ENCODE results near the gene SLC7A9. TPM values are rescaled to one million over a fixed set of nuclear protein-coding genes. Genes with fewer than 3 reads are reported as not detected.

Gene SLC7A9
- total RNA-seq, 2 experiments from 2014 or later = not detected

- Histone ChIP-seq H3K4me2 (ENCODE audit: low read length) (no peak overlapping the region), H4K20me1 (ENCODE audit: insufficient read depth, low read length) (no peaks in the 10 kb centered on the region), H3K4me3 (ENCODE audit: low read depth, low read length, poor library complexity, severe bottlenecking) (no peak overlapping the region), H3K9me3 (ENCODE audit: low read length) (no peaks in the 10 kb centered on the region), H3K79me2 (ENCODE audit: insufficient read depth, low read depth, low read length) (no peaks in the 10 kb centered on the region), H3K27ac (ENCODE audit: low read depth, low read length, poor library complexity, severe bottlenecking) (no peak overlapping the region), H3K4me1 (ENCODE audit: insufficient read depth, low read length, poor library complexity, severe bottlenecking) (no peaks in the 10 kb centered on the region), H3K36me3 (ENCODE audit: insufficient read depth, low read length) (no peaks in the 10 kb centered on the region), H3K9me2 (ENCODE audit: insufficient read depth, low read length) (no peaks in the 10 kb centered on the region), H2AFZ (ENCODE audit: low read length) (no peak overlapping the region)
- no TSS peak for BruUV-seq (replicated peaks)
- intact Hi-C loops (cut with micrococcal nuclease; ENCODE audit: unreplicated experiment) = no loop called here
- ChIA-PET CTCF (ENCODE audit: unreplicated experiment) (no interaction called here), POLR2A (no interaction called here)
- TF ChIP-seq EZH2phosphoT487 (IDR thresholded peaks at IDR 0.05; ENCODE audit: borderline replicate concordance, low read depth, low read length) (no peak), CTCF (conservative IDR thresholded peaks at IDR 0.05; ENCODE audit: low read length) (no peak)
- no peak for DNase-seq (ENCODE audit: low spot score)
These were observed 45.3 kb downstream of the SLC7A9 start for GRCh38 chr19:32824191-32824751.

- ChIA-PET POLR2A (no interaction called here), CTCF (ENCODE audit: unreplicated experiment) (no interaction called here)
- no peaks in the 10 kb centered on the region for H3K9me3 ChIP-seq (ENCODE audit: low read length)
- no peaks in the 10 kb centered on the region for H3K9me2 ChIP-seq (ENCODE audit: insufficient read depth, low read length)
- no peak overlapping the region for H2AFZ ChIP-seq (ENCODE audit: low read length)
- no peaks in the 10 kb centered on the region for H3K4me1 ChIP-seq (ENCODE audit: insufficient read depth, low read length, poor library complexity, severe bottlenecking)
- no TSS peak for BruUV-seq (replicated peaks)
- no peaks in the 10 kb centered on the region for H3K36me3 ChIP-seq (ENCODE audit: insufficient read depth, low read length)
- intact Hi-C loops (cut with micrococcal nuclease; ENCODE audit: unreplicated experiment) = no loop called here
- no peak for TF ChIP-seq CTCF (conservative IDR thresholded peaks at IDR 0.05; ENCODE audit: low read length)
- TF ChIP-seq EZH2phosphoT487 (IDR thresholded peaks at IDR 0.05; ENCODE audit: borderline replicate concordance, low read depth, low read length) = no peak
- H3K27ac ChIP-seq (ENCODE audit: low read depth, low read length, poor library complexity, severe bottlenecking) = no peak overlapping the region
- no peaks in the 10 kb centered on the region for H3K79me2 ChIP-seq (ENCODE audit: insufficient read depth, low read depth, low read length)
- no peak overlapping the region for H3K4me2 ChIP-seq (ENCODE audit: low read length)
- H3K4me3 ChIP-seq (ENCODE audit: low read depth, low read length, poor library complexity, severe bottlenecking) = no peak overlapping the region
- DNase-seq (ENCODE audit: low spot score) = no peak
- H4K20me1 ChIP-seq (ENCODE audit: insufficient read depth, low read length) = no peaks in the 10 kb centered on the region
These were observed 45.8 kb downstream of the SLC7A9 start for GRCh38 chr19:32823747-32824102.

- no peak for DNase-seq (ENCODE audit: low spot score)
- ChIA-PET CTCF (ENCODE audit: unreplicated experiment) (interaction anchor here (0.6 kb wide), 1 partner anchor 381 kb away, joined by 4 read pairs; no protein-coding TSS in a partner anchor), POLR2A (interaction anchor here (0.6 kb wide), 2 partner anchors 284 to 400 kb away, joined by 3 to 7 read pairs; no protein-coding TSS in a partner anchor)
- no TSS peak for BruUV-seq (replicated peaks)
- Histone ChIP-seq H2AFZ (ENCODE audit: low read length) (no peak overlapping the region), H3K4me2 (ENCODE audit: low read length) (no peak overlapping the region), H3K9me3 (ENCODE audit: low read length) (no peaks in the 10 kb centered on the region), H3K9me2 (ENCODE audit: insufficient read depth, low read length) (no peaks in the 10 kb centered on the region), H3K27ac (ENCODE audit: low read depth, low read length, poor library complexity, severe bottlenecking) (no peak overlapping the region), H3K79me2 (ENCODE audit: insufficient read depth, low read depth, low read length) (no peaks in the 10 kb centered on the region), H3K36me3 (ENCODE audit: insufficient read depth, low read length) (no peaks in the 10 kb centered on the region), H3K4me1 (ENCODE audit: insufficient read depth, low read length, poor library complexity, severe bottlenecking) (no peaks in the 10 kb centered on the region), H4K20me1 (ENCODE audit: insufficient read depth, low read length) (no peaks in the 10 kb centered on the region), H3K4me3 (ENCODE audit: low read depth, low read length, poor library complexity, severe bottlenecking) (no peak overlapping the region)
- TF ChIP-seq CTCF (conservative IDR thresholded peaks at IDR 0.05; ENCODE audit: low read length) (no peak), EZH2phosphoT487 (IDR thresholded peaks at IDR 0.05; ENCODE audit: borderline replicate concordance, low read depth, low read length) (no peak)
- intact Hi-C loops (cut with micrococcal nuclease; ENCODE audit: unreplicated experiment) = no loop called here
These were observed 46.4 kb downstream of the SLC7A9 start for GRCh38 chr19:32822916-32823746.
